Amygdala (tissue), 56 donors: Measurements from ENCODE around the gene PHLPP2.

Source experiments
- DNase-seq, 56 donors: peaks; one replicate each; lab custom pipeline; 2025; lab: John Stamatoyannopoulos, UW

Gene PHLPP2

GRCh38 chr16:71724320-71724751 is at the start of gene PHLPP2:
PHLPP2 (minus strand) TSS chr16:71724701; CDS start chr16:71714795, 9,906 bp downstream.
- no peak for DNase-seq

- no peak for DNase-seq
Measured at GRCh38 chr16:71771571-71771970, 47.1 kb upstream of the PHLPP2 start.

- DNase-seq, result no peak
Measured at GRCh38 chr16:71769222-71769621, 44.7 kb upstream of the PHLPP2 start.

GRCh38 chr16:71767060-71767900 is 42.8 kb upstream of the PHLPP2 start:
- peak in 1 of 56 donors; percentile 9 for DNase-seq

GRCh38 chr16:71762186-71762585 is 37.7 kb upstream of the PHLPP2 start:
- DNase-seq, result no peak

- DNase-seq, result no peak
Measured at GRCh38 chr16:71761097-71761496, 36.6 kb upstream of the PHLPP2 start.

GRCh38 chr16:71758293-71758760 is 33.8 kb upstream of the PHLPP2 start:
- DNase-seq, result no peak

- no peak for DNase-seq
Measured at GRCh38 chr16:71754652-71755051, 30.2 kb upstream of the PHLPP2 start.

- no peak for DNase-seq
Measured at GRCh38 chr16:71754108-71754507, 29.6 kb upstream of the PHLPP2 start.

GRCh38 chr16:71748226-71748625 is 23.7 kb upstream of the PHLPP2 start:
- no peak for DNase-seq

- DNase-seq, result peak in 3 of 56 donors; percentile 8 to 22 (median 16)
Measured at GRCh38 chr16:71746442-71747046, 22.0 kb upstream of the PHLPP2 start.

GRCh38 chr16:71738855-71739254 is 14.4 kb upstream of the PHLPP2 start:
- DNase-seq, result no peak

- no peak for DNase-seq
Measured at GRCh38 chr16:71737501-71737900, 13.0 kb upstream of the PHLPP2 start.

- DNase-seq, result no peak
Measured at GRCh38 chr16:71734511-71734910, 10.0 kb upstream of the PHLPP2 start.

GRCh38 chr16:71732587-71732986 is 8.1 kb upstream of the PHLPP2 start:
- DNase-seq, result no peak

GRCh38 chr16:71727551-71728324 is 3.2 kb upstream of the PHLPP2 start:
- DNase-seq, result no peak

- DNase-seq, result no peak
Measured at GRCh38 chr16:71726476-71727315, 2.2 kb upstream of the PHLPP2 start.

GRCh38 chr16:71723537-71724319 is 773 bp downstream of the PHLPP2 start:
- DNase-seq, result peak in 52 of 56 donors; percentile 17 to 87 (median 68)
